ENCODE measurements around the gene ATP8B3. TPM values are rescaled to one million over a fixed set of nuclear protein-coding genes. Genes with fewer than 3 reads are reported as not detected.

Gene ATP8B3
- total and polyA plus RNA-seq, 9 of the 15 experiments (the other 6 are each of a cell fraction or from before 2014, with no cell fraction given): 1.2 to 12.3 (median 3.8) TPM

DNA sequence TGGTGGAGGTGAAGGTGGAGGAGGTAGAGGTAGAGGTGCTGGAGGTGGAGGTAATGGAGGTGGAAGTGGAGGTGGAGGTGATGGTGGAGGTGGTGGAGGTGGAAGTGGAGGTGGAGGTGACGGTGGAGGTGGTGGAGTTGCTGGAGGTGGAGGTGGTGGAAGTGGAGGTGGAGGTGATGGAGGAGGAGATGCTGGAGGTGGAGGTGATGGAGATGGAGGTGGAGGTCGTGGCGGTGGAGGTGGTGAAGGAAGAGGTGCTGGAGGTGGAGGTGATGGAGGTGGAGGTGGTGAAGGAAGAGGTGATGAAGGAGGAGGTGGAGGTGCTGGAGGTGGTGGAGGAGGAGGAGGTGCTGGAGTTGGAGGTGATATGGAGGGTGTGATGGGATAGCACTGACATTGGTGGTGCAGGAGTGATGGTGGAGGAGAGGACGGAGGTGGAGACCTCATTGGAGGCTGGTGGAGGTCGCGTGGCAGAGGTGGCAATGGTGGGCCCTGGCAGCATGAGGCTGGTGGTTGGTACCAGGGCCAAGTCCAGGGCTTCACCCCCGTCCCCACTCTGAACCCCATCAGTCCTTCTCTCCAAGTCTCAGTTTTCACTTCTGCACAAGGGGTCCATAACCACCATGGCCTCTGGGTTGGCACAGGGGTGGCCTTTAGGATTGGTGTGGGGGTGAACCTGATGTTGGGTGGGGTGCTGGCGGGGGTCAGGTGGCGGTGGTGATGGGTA lies 43.0 kb downstream of the ATP8B3 start (continued):
- TF ChIP-seq, protein P1, sequence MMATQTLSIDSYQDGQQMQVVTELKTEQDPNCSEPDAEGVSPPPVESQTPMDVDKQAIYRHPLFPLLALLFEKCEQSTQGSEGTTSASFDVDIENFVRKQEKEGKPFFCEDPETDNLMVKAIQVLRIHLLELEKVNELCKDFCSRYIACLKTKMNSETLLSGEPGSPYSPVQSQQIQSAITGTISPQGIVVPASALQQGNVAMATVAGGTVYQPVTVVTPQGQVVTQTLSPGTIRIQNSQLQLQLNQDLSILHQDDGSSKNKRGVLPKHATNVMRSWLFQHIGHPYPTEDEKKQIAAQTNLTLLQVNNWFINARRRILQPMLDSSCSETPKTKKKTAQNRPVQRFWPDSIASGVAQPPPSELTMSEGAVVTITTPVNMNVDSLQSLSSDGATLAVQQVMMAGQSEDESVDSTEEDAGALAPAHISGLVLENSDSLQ (IDR thresholded peaks at IDR 0.05): no peak
- TF ChIP-seq, protein P2, sequence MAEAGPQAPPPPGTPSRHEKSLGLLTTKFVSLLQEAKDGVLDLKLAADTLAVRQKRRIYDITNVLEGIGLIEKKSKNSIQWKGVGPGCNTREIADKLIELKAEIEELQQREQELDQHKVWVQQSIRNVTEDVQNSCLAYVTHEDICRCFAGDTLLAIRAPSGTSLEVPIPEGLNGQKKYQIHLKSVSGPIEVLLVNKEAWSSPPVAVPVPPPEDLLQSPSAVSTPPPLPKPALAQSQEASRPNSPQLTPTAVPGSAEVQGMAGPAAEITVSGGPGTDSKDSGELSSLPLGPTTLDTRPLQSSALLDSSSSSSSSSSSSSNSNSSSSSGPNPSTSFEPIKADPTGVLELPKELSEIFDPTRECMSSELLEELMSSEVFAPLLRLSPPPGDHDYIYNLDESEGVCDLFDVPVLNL (CRISPR knock-in tag; IDR thresholded peaks at IDR 0.05; ENCODE audit: low read depth): no peak
- TF ChIP-seq ZNF175 (CRISPR knock-in tag; IDR thresholded peaks at IDR 0.05; ENCODE audit: low read depth) (no peak), STAT5A (IDR thresholded peaks at IDR 0.05; ENCODE audit: borderline replicate concordance, low read length) (no peak)

DNA sequence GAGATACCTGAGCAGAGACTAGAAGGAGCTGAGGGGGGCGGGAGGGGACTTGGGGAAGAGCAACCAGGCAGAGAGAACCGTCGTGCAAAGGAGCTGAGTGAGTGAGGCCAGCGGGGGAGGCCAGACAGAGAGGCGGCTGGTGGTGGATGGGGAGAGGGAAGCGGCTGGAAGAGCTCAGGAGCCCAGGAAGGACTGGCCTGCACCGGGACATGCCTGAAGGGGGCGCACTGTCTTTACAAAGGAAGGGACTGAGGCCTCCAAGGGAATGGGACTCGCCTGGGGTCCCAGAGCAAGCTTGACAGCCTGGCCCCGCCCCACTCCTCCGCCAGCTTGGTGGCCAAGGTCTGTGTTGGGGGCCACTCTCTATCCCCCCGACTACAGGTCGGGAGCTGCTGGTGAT lies 43.8 kb downstream of the ATP8B3 start:
- FAIRE-seq (no peak), ATAC-seq (peak; percentile 78), DNase-seq (ENCODE audit: extremely low read depth in 1 of 4, low spot score in 3 of 4) (peak; percentile 52 to 69 (median 66))
- peaks cover 9 to 49% of the 10 kb centered on the region in 2 experiments; a peak in 4 of 5 replicates for H3K4me1 ChIP-seq (replicated peaks in 1 of 2; ENCODE audit: control insufficient read depth in 2 of 2, insufficient read depth in 2 of 2, low read length in 2 of 2)
- peaks cover 9% of the 10 kb centered on the region for H3K9me3 ChIP-seq (replicated peaks; ENCODE audit: control insufficient read depth, insufficient read depth, low read depth, low read length)
- ChIA-PET CTCF (ENCODE audit: low intra/inter-chr PET ratio) (interaction anchor here (4.0 kb wide), 1 partner anchor 95 kb away, joined by 84 read pairs; no protein-coding TSS in a partner anchor), POLR2A (interaction anchor here (0.5 to 0.6 kb wide), 4 partner anchors 61 to 335 kb away, joined by 3 read pairs; no protein-coding TSS in a partner anchor)
- H3K4me3 ChIP-seq: no peak overlapping the region
- H2AFZ ChIP-seq (ENCODE audit: low read depth, low read length): no peak overlapping the region
- WGBS (ENCODE audit: insufficient coverage, low coverage, missing lambda C conversion rate): 10% methylated on average over 12 of the region's 13 CpGs
- no peaks in the 10 kb centered on the region for H3K36me3 ChIP-seq (ENCODE audit: control insufficient read depth, insufficient read depth, low read length)
- H3K9ac ChIP-seq (ENCODE audit: insufficient read depth in 1 of 2, low read depth in 2 of 2, low read length in 2 of 2): no peak overlapping the region
- H3K27me3 ChIP-seq (ENCODE audit: control insufficient read depth in 2 of 2, insufficient read depth in 2 of 2, low read length in 2 of 2): peaks cover 0 to 5% of the 10 kb centered on the region in 2 experiments; a peak in 2 of 5 replicates
- no peaks in the 10 kb centered on the region for H3K9me1 ChIP-seq (ENCODE audit: control insufficient read depth, insufficient read depth, low read length)
- intact Hi-C loops (cut with micrococcal nuclease) (loop anchor here (5.0 to 10.0 kb wide), 2 partner anchors 161 to 223 kb away; partner anchors contain the start of gene UQCR11), in situ Hi-C loops (cut with MboI) (loop anchor here (5.0 to 10.0 kb wide), 2 partner anchors 96 to 223 kb away; no protein-coding TSS in a partner anchor)
- BruUV-seq (replicated peaks): no TSS peak
- no peaks in the 10 kb centered on the region for H3K79me2 ChIP-seq (ENCODE audit: control insufficient read depth, insufficient read depth, low read length)
- H4K20me1 ChIP-seq (replicated peaks; ENCODE audit: control insufficient read depth, insufficient read depth, low read length): no peaks in the 10 kb centered on the region
- H3K27ac ChIP-seq (ENCODE audit: extremely low read depth, low read depth, low read length): no peak overlapping the region
- no peak overlapping the region for H3K4me2 ChIP-seq (ENCODE audit: insufficient read depth, low read length)
- TF ChIP-seq MAZ (CRISPR knock-in tag; conservative IDR thresholded peaks at IDR 0.05 in 1 of 2, IDR thresholded peaks at IDR 0.05 in 1 of 2) (peak in 1 of 2 experiments; percentile 51; a peak in 1 of 4 replicates), STAG1 (CRISPR knock-in tag; IDR thresholded peaks at IDR 0.05; ENCODE audit: borderline replicate concordance) (peak; percentile 35; the same call in 1 of the 2 replicates), MCM7 (IDR thresholded peaks at IDR 0.05) (no peak)
- TF ChIP-seq, protein P3, sequence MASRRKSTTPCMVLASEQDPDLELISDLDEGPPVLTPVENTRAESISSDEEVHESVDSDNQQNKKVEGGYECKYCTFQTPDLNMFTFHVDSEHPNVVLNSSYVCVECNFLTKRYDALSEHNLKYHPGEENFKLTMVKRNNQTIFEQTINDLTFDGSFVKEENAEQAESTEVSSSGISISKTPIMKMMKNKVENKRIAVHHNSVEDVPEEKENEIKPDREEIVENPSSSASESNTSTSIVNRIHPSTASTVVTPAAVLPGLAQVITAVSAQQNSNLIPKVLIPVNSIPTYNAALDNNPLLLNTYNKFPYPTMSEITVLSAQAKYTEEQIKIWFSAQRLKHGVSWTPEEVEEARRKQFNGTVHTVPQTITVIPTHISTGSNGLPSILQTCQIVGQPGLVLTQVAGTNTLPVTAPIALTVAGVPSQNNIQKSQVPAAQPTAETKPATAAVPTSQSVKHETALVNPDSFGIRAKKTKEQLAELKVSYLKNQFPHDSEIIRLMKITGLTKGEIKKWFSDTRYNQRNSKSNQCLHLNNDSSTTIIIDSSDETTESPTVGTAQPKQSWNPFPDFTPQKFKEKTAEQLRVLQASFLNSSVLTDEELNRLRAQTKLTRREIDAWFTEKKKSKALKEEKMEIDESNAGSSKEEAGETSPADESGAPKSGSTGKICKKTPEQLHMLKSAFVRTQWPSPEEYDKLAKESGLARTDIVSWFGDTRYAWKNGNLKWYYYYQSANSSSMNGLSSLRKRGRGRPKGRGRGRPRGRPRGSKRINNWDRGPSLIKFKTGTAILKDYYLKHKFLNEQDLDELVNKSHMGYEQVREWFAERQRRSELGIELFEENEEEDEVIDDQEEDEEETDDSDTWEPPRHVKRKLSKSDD (conservative IDR thresholded peaks at IDR 0.05; ENCODE audit: low read length): no peak
- TF ChIP-seq, protein P4, sequence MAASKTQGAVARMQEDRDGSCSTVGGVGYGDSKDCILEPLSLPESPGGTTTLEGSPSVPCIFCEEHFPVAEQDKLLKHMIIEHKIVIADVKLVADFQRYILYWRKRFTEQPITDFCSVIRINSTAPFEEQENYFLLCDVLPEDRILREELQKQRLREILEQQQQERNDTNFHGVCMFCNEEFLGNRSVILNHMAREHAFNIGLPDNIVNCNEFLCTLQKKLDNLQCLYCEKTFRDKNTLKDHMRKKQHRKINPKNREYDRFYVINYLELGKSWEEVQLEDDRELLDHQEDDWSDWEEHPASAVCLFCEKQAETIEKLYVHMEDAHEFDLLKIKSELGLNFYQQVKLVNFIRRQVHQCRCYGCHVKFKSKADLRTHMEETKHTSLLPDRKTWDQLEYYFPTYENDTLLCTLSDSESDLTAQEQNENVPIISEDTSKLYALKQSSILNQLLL (CRISPR knock-in tag; IDR thresholded peaks at IDR 0.05; ENCODE audit: borderline replicate concordance): no peak
